Tongue (tissue), 2 donors: ENCODE results near the gene PRKCB. TPM values are rescaled to one million over a fixed set of nuclear protein-coding genes. Genes with fewer than 3 reads are reported as not detected.
"Not testable (repeated sequence)": the region's sequence is repeated elsewhere in the genome, so short reads cannot be mapped to it uniquely, and the experiment has no call there.

Experiments used
- DNase-seq: peaks from one replicate; pipeline ENCODE4 v3.0.0-alpha.2; 2015
- total RNA-seq: library from RNA; depleted of rRNA; stranded (reverse); fragments of >200 nt; gene quantifications from one replicate; pipeline ENCODE4 v1.2.3, GENCODE V29; 2014

The PRKCB gene
- total RNA-seq, 1 donor from 2014 or later: 6.7 TPM

DNA sequence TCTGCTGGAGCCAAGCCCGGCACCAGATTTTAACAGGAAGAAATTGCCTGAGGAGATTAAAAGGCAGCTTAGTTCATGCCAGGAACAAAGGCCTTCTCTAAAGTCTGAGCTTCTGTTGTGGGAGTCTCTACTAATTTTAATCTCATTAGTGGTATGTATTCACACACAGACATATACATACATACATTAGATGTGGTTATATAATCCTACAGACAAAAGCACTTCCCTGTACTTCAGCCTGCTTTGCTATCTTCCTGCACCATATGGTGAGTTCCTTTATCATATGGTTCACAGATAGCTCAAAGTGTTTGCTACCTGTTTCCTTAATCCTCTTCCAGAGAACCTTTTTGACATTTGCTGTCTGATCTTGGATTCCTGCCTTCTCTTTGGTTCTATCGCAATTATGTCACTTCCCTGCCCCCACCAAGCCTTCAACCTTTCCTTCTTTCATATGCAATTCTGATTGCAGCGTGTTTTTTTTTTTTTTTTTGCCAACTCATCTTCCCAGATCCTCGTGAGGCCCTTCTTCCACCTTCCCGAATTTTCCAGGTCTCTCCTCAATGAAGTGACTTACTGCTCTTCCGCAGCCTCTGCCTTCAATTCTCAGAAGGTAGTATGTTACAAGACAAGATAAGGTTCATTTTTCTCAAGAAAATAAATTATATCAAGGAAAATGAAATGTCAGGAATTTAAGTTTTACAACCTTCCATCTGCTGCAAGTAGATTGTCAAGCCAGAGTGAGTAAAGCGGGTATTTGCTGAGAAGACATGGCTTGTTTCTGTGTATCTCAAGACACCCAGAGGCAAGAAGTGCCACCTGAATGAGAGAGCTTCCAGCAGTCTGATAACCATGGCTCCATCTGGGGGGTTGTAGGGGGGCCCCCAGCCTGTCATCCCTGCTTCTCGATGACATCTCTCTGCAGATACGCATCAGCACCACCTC is 300.1 kb downstream of the PRKCB start:
- DNase-seq: no peak

DNA sequence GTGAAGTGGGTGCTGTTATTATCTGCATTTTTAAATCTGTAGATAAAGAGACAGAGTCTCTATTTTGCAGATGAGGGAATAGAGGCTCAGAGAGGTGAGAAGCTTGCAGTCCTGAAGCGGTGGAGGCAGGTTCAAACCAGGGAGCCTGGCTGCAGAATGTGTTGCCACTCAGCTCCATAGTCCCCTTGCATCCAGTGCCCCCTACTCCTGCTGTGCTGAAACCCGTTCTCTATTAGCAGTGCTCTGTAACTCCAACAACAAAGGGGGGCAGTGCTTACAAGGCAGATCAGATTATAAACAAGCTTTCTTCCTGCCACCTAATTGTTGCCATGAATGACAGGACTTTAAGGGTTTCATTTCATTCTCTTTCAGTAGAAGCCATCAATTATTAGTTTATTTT is 302.2 kb downstream of the PRKCB start:
- DNase-seq: no peak

DNA sequence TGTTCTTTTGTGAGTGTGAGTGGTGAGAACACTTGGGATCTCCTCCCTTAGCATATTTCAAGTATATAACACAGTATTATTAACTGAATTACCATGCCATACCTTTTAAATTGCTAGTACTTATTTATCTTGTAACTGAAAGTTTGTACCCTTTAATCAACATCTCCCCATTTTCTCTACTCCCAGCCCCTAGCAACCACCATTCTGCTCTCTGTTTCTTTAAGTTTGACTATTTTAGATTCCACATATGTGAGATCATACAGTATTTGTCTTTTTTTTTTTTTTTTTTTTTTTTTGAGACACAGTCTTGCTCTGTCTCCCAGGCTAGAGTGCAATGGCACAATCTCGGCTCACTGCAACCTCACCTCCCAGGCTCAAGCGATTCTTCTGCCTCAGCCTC is 302.8 kb downstream of the PRKCB start:
- no peak for DNase-seq

DNA sequence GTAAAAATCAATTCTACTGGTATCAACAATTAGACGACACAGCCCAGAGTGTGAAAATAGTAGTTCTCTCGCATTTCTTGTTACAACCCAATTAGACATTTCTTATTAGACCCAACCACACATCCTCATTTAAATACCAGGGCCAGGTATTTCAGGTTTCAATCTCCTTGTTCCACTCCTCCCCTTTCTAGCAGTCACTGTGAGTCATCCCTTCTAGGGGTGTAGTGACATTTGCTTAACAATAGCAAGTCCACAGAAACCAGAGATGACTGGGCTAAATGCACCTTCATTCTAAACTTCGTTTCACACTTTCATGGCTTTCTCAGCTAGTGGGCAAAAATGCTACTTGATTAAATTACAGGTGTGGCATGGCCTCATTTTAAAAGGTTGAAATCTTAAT is 303.5 kb downstream of the PRKCB start:
- no peak for DNase-seq

DNA sequence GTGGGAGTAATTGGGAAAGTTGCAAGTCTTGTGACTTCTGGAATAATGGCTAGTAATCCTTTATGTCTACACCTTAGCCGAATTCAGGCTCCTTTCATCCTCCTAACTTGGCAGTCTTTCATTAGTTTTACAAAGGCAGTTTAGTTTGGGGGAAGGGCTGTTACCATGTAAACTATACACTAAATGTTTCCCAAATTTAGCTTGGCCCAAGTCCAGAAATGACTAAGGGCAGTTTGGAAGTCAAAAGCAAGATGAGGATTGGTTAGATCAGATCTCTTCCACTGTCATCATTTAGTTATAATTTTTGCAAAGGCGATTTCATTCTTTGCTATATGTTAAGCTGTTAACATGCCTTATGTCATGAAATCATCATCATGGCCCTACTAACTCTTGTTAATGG is 304.9 kb downstream of the PRKCB start:
- DNase-seq: no peak

DNA sequence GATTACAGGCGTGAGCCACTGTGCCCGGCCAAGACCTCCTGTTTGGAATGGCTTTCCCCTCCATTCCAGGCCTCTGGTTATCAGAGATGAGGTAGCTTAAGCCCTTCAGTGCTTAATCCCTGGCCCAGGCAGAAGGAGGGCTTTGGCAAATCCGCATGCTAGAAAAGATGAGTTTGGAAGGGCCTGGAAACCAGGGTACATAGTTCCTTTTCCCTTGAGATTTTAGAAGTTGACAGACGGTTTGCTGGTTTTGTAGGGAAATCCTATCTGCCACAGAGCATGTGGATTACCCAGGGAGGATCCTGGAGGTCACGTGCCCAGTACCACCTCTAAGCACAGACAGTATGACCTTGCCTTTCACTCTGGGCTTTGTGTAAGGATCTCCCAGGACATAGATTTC is 305.7 kb downstream of the PRKCB start:
- DNase-seq: no peak

DNA sequence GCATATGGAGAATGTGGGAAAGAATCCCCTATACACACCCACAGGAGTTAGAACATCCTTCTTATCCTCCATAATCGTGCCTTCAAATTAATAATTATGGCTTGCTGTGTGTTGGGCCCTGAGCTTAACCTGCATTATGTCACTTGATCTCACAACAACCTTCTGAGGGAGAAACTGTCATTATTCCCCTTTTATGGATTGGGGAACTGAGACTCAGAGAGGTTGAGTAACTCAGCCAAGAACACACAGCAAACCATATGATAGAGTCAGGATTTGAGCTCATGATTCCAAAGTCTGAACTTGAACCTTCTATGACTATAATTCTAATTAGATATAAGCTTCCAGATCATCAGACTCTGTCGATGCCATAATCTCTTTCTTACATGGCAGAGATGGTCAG is 306.1 kb downstream of the PRKCB start:
- no peak for DNase-seq

DNA sequence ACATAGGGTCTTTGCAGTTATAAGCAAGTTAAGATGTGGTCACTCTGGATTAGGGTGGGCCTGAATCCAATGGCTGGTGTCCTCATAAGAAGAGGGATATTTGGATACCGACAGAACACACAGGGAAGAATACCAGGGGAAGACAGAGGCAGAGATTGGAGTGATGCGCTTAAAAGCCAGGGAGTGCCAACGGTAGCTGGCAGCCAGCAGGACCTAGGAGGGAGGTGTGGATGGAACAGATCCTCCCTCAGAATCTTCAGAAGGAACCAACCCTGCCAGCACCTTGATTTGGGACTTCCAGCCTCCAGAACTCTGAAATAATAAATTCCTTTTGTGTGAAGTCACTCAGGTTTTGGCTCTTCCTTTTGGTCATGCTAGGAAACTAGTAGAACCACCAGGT is 310.1 kb downstream of the PRKCB start:
- DNase-seq: no peak

DNA sequence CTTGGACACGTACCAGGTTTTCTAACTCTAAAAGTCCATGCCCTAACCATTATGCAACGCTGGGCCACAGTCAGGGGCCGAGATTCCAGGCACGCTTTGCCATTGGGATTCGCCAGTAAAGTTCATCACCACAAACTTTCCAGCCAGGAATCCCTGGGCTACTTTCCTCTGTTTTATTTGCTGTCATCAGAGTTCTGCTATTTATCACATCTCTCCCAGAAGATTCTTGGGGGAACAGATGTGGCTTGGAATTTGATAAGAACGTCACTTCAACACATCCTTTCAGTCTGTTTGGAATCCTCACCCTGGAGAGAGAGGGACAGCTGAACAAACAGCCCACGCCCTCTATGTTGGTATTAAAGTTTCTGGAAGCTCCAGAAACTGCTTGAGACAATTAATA is 310.7 kb downstream of the PRKCB start:
- peak; percentile 73 for DNase-seq

DNA sequence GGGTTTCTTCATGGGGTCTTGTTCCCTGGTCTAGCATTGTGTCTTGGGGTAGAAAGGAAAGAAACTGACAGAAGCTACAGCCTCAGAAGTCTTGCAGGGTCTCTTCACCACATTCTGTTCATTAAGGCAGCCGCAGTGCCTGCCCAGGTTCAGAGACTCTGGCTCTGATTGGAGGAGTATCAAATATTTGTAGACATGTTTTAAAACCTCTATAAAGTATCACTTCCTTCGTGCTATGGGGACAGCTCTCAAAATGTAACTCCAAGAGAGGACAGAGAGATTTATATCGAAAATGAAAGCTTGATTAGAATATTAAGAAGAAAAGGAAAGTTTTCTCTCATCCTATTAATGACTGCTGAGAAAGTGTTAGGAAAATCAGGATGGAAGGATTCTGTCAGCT is 313.3 kb downstream of the PRKCB start:
- DNase-seq: no peak

DNA sequence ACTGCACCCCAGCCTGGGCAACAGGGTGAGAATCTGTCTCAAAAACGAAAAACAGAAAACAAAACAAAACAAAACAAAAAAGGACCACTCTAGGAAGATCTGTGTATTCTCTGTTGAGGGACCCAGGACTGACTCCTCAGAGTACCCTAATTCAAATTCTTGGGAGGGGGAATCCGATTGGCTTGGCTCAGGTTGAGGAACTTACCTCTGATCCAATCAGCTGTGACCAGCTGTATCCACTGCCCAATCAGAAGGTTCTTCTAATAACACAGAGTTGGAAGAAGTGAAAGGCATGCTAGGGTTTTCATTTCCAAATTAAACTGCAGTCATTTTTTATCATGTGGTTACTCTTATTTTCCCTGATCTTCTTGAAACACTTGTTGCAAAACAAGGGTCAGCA is 314.5 kb downstream of the PRKCB start:
- no peak for DNase-seq

DNA sequence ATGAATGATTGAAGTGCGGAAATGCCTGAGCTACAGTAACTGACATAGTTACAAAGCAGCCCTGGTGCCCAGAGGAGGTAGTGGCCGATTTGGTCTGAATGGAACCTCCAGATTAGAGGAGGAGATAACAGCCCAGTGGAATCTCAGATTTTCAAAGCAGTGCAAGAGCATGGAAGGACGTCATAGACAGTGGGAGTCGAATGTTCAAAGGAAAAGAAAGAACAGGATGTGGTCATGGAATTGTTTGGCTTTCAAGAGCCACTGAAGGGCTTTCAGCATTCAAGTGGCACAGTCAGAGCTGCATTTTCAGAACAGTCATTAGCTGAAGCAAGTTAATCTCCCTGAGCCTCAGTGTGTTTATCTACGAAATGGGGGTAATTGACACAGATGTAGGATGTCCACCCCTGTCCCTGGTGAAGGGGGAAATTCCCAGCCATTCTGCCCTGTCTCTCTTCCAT is 315.7 kb downstream of the PRKCB start:
- no peak for DNase-seq

DNA sequence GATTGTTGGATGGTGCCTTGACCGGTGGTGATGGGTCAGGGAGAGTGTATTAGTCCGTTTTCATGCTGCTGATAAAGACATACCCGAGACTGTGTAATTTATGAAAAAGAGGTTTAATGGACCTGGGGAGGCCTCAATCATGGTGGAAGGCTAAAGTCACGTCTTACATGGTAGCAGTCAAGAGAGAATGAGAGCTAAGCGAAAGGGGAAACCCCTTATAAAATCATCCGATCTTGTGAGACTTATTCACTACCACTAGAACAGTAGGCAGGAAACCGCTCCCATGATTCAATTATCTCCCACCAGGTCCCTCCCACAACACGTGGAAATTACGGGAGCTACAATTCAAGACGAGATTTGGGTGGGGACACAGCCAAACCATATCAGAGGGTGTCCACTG is 316.3 kb downstream of the PRKCB start:
- not testable (repeated sequence) for DNase-seq

DNA sequence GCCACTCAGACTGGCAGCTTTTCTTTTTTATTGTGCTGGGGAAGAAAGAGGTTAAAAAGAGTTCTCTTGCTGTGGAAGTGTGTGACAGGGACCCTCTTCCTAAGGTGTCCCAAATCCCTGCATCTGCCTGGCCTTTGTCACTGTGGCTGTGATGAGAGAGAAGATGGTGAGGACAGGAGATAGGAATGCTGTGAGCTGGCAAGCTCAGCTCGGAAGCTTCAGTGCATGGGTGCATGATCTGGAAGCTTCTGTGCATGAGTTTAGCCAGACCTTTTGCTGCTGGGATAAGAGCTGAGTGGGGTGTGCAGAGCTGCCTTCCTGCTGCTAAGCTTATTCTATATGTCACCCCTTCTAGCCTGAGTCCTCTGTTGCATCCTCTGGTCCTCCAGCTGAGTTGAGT is 317.0 kb downstream of the PRKCB start:
- no peak for DNase-seq

DNA sequence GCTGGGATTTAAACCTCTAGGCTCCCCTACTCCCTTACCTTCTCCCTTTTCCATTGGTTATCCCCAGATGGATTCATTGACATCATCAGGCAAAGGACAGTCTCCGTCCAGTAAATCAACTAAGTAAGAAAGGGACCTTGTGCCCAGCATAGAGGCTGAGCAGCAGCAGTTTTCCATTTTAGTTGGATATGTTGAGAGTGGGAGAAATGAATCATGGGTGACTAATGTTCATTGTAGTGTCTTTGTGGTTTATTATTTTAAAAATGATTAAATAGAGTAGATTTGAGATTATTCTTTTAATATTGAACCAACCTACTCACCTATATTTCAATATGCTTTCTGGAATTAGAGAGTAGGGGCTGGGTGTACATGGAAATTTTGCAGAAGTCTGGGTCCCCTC is 321.0 kb downstream of the PRKCB start:
- no peak for DNase-seq

DNA sequence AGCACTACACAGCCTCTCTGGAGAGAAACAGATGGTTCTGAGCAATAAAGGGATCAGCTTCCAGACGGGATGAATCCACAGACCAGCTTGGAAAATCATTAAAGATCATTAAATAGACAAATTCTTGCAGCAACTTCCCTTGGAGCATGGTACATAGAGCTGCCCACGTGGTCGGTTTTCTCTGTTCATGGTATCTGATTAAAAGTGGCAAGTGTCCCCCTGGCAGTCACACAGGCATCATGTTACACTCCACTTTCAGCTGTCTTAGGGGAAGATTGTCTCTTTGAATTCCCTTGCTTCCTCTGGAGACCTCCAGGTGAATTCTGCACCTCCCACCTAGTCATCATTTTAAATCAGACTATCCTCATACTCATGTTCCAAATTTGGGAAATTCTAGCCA is 328.2 kb downstream of the PRKCB start:
- no peak for DNase-seq

DNA sequence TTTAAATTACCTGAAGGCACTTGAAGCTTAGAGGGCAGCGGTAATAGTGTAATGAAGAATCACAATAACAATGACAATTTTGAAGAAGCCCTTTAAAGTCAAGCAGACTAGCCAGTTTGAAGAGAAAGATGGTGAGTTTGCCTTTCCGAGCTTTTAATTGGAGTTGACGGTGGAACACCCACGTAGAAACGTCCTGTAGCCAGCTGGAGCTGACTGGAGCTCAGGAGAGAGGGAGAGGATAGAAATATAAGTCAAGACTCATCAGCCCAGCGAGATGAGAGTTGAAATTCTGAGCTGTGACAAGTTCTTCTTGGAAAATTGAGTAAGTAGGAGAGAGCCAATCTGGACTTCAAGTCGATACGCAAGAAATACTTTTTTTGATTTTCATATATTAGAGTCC is 328.6 kb downstream of the PRKCB start:
- DNase-seq: no peak

DNA sequence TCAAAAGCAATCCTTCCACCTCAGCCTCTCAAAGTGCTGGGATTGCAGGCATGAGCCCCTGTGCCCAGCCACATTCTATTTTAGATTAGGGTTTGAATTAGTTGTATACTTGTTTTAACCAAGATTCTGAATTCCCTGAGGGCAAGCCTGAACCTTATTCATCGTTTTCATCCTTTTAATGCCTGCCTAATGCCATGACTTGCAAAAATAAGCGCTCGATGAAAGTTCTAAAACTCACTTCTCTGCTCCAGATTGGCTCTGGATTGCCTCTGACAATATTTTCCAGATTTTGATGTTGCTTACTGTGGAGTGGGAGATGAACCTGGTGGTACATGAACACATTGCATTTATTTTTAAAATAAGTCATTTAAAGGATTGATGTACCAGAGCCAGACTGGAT is 329.5 kb downstream of the PRKCB start:
- no peak for DNase-seq

DNA sequence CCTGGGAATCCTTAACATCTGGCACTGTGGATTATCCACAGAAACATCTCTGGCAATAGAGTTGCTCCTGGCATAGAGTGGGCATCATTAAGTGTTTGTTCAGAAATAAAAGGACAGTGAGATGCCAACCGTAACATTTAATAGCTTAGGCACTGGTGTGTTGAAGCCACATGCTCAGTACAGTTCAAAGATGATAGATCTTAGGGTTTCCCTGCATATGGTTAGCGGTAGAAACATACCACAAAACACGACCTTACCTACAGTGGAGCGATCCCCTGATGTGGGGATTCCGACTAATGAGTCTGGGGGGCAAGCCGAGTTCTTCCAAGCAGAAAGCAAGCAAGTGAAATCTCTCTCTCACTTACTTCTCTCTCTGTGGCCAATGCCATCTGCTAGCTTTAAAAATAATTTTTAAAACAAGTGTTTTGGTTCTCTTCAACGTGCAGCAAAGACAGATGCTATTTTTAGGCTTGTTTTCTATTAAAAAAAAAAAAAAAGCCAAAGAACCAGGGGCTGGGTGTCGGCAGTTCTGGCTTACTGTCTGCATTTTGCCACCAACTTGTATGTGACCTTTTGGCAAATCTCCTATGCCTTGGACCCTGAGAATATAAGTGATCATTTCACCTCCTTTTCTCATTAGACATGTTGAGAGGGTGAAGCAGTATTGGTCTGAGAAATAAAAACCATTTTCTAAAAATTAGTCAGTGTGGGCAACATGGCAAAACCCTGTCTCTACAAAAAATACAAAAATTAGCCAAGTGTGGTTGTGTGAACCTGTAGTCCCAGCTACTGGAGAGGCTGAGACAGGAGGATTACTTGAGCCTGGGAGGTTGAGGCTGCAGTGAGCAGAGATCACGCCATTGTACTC is 331.1 kb downstream of the PRKCB start:
- no peak for DNase-seq

DNA sequence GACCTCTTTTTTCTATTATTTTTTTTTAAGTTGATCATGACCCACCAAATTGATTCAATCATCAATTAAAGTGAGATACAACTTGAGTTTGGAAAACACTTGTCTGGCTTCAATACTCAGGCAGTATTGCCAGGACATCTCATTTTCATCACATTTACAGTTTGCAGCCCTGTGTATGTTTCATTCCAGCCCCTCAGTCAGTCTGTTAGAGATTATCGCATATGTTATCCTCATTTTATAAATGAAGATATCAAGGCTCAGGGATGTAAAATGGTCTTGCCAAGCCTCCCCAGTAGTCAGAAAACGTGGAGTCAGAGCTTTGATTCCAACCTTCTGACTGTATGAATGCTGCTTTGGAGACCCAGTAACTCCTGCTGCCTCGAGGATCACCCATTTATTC is 333.1 kb downstream of the PRKCB start:
- no peak for DNase-seq

DNA sequence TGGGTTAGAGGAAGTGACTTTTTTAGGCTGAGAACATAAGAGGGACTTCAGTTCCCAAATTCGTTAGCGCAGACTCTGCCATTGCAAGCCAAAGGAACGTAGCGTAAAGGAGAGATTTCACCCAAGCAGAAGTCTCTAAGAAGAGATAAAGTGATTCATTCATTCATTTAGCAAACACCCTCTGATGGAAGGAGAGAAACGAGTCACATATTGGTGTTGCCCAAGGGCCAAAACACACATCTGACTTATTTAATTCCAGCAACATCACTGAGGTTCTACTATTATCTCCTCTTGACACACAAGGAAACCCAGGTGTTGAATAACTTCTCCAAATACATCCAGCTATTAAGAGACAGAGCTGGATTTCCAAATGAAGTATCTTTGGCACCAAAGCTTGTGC is 334.6 kb downstream of the PRKCB start:
- no peak for DNase-seq

DNA sequence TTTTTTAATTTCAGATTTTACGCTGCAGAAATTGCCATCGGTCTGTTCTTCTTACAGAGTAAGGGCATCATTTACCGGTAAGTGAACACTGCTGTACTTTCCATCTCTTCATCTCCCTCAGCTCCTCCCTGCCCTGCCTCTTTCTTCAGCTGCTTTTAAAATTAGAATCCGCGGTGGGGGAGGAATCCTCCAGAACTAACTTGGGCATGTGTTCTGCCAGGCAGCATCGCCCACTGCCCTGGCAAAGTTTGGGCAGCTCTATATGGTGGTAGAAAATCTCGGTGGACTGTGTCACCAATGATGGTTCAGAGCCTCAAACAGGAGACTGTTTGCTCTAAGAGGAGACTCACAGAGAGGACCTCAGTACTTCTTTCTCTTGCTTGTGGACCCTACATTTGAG is 338.7 kb downstream of the PRKCB start:
- DNase-seq: no peak

DNA sequence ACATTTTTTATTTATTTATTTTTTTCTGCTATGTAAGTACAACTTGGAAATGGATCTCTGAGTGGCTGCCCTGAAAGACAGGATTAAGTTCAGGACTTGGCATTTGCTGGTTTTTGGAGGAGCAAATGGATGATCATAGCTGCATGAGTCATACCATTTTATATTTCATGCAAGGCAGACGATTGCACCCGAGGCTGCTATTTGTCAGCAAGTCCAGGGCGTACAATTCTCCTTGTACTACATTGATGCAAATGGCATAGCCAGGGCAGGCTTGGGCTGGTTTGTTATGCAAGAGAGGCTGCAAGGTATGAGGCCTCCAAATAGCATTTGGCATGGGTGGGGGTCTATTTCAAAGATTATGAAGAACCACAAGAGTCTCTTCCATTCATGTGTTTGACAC is 339.2 kb downstream of the PRKCB start:
- no peak for DNase-seq
